ENCODE results near the gene CMTR1.
"Not testable (repeated sequence)": the region's sequence is repeated elsewhere in the genome, so short reads cannot be mapped to it uniquely, and the experiment has no call there.

The CMTR1 gene

DNA sequence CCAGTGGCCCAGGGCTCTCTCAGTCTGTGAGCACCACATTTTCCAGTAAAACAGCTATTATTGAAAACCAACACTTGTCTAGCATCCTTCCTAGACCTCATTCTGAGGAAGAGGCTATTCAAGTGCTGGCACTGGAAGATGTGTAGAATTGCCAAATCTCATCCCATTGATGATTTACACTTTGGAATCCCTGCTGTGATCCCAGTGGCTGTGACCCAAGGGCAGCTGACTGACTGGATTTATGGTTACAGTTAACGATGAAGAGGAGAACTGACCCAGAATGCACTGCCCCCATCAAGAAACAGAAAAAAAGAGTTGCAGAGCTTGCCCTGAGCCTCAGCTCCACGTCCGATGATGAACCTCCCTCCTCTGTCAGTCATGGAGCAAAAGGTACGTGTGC is 2.4 kb downstream of the CMTR1 start:
- DNase-seq (ENCODE audit: low read depth in 2 of 2): no peak

DNA sequence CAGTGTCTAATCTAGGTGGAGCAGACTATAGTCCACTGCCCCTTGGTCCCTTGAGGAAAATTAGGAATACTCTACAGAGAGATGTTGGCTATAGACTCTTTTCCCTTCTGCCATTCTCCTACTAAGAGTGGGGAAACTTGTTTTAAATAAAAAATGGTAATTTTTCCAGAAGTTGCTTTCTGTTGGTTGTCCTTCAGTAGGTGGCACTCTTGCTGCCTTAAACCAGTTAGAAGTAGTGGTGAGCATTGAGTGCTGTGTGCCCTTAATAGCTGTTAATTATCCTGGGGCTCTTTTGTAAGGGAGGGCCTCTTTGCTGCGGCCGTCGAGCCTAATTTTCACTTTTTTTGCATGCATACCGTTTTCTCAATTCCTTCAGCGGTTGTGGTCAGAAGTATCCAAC is 2.8 kb downstream of the CMTR1 start:
- DNase-seq (ENCODE audit: low read depth in 2 of 2): no peak

DNA sequence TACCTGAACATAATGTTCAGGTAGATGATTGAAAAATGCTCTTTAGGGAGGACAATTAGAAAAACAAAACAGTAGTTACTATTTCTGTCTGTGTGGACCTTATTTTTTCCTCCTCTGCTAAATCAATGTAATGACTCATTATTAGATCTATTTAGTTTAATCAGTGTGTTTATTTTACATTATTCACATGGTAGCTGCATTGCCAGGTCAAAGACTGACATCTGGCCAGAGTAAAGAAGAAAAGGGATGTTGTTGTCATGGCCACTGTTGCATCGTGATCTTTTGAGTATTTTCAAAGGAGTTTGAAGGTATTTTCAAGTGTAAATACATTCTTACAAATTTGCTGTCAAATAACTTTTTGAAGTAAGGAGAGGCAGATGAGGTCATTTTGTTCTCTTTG is 5.9 kb downstream of the CMTR1 start:
- DNase-seq (ENCODE audit: low read depth in 2 of 2): no peak

DNA sequence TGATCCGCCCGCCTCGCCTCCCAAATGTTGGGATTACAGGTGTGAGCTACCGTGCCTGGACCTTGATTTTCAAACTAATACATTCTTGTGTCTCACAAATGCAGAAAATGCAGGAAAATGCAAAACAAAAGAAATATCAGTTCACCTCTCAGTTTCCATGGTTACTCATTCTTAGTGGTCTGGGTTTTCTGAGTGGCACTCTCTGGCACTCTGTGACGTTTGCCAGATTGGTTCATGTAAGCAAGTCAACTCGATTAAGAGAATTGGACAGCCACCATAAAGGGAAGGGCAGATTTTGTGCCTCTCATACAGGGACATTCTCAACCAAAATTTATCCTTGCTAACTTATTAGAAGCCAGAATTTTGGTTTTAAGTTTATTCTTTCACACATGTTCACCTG is 8.6 kb downstream of the CMTR1 start:
- no peak for DNase-seq (ENCODE audit: low read depth in 2 of 2)

DNA sequence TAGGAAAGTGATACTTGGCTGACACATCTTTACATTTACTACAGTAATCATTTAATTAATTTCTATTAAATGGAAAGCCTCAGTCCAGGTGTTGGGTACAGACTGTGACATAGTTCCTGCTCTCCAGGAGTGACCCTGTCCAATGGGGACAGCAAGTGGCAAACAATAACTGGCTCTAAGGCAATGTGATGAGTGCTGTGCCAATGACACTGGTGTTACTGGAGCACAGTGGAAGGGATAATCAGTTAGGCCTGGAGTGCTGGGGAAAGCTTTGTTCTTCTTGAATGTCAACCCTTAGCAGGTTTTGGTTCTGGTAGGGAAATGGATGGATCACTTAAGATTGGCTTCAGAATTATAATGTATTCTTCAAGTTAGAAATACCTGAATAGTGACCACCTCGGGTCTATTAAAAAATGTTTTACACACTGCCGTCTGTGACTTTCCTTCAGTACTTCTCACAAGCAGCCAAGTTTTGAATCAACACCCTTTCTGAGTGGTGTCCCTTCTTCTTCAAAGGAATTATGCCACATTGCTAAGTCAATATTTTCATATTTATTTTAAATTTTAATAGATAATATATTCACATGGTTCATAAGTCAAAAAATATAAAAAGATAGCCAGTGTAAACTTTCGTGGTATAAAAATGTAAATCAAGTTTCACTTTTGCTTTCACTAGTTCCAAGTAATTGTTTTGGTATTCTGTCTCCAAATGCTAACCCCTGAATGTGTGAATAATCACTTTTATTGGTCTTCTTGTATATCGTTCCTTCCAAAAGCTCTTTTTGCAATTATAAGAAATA is 9.6 kb downstream of the CMTR1 start:
- DNase-seq (ENCODE audit: low read depth in 2 of 2): no peak

DNA sequence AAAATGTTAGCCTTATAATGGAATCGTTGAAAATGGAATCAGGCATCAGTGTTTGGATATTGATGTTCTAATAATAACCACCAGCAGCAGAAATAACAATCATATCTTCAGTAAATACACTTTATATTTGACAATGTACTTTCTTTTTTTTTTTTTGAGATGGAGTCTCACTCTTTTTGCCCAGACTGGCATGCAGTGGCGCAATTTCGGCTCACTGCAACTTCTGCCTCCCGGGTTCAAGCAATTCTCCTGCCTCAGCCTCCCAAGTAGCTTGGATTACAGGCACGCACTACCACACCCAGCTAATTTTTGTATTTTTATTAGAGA is 10.2 kb downstream of the CMTR1 start:
- DNase-seq (ENCODE audit: low read depth in 2 of 2): not testable (repeated sequence)

DNA sequence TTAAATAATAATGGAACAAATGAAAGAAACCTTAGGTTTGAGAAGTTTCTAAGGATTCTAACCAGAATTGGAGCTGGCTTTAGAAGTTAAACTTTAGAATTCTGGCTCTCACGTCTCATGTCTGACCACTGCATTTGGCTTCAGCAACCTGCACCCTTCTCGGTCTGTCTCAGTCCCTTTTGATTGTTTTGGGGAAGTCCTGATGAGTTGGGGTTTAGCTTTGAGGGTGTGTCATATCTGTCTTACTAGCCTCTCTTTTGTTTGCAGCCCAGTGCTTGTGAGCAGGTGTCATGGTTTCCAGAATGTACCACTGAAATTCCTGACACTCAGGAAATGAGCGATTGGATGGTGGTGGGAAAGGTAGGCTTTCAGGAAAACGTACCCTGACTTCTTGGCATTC is 17.0 kb downstream of the CMTR1 start:
- DNase-seq (ENCODE audit: low read depth in 2 of 2): no peak

DNA sequence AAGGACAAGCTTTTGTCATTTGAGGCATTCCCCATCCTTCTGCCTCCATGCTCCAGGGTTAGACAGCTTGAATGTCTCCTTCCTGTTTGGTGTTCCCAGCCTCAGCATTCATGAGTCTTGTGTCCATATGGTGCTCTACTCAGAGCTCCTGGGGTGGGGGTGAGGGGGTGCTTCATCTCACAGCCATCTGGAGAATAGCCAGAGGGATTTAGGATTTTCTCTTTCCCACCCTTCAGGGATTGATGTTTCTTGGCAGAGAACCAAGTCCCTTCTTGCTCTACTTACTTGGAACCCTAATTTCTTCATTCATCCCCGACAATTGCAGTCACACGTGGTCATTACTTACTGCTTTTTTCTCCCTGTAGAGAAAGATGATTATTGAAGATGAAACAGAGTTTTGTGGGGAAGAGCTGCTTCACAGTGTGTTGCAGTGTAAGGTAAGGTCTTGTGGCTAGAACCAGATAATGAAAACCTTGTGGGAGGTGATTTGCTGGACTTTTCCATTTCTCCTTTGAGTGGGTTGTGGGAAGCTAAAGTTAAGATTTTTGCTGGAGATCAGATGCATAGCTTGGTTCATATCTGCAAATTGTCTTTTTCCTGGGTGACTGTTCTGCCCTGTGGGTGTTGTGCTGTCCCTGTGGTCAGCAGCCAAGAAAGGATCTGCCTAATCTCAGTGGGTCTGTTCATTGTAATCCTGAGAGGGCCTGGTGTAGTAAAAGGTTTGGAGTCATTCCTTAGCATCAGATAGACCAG is 18.6 kb downstream of the CMTR1 start:
- DNase-seq (ENCODE audit: low read depth in 2 of 2): no peak

DNA sequence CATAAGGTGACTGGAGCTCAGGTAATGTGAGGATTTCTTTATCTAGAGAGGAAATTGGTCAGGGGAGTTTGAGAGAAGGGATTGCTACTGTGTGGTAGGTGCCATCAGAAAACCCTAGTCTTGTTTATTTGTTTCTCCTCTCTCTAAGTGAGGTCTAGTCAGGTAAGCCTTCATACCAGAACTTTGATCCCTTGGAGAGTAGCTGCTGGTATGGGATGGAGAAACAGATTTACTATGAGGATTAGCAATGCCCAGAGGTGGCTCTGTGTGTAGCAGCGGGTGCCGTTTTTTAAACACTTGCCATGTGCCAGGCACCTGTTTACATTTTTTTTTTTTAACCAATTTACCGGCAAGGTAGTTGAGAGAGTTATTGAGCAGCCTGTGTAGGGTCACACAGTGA is 19.5 kb downstream of the CMTR1 start:
- DNase-seq (ENCODE audit: low read depth in 2 of 2): no peak

DNA sequence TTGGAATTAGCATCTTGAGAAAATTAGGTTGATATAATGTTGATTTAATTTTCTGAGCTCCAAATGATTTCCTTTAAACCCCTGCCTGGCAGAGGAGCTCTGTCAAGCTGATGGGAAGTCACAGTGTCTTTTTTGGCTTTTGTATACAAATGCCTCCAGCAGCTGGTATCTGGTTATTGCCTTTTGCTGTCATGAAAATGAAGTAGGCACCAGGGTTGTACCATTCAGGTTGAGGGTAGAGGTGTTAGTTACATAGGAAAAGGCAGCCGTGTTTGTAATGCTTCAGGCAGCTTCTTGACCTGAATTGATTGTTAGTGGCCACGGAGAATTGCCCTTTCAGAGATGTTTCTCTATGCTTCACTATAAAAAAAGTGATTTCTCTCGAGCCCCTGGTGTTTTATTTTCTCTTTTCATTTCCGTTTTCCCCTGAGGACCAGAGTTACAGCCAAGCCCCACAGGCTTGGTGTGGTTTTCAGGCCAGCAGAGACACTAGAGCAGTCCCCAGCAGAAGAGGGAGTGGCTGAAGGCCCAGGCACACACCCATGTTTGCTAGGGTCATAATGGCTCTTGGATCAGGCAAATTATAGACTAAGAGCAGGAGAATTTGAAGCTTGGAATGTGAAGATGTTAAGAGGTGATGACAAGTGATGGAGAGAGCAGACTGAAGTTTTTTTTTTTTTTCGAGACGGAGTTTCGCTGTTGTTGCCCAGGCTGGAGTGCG is 21.6 kb downstream of the CMTR1 start:
- DNase-seq (ENCODE audit: low read depth in 2 of 2): no peak

DNA sequence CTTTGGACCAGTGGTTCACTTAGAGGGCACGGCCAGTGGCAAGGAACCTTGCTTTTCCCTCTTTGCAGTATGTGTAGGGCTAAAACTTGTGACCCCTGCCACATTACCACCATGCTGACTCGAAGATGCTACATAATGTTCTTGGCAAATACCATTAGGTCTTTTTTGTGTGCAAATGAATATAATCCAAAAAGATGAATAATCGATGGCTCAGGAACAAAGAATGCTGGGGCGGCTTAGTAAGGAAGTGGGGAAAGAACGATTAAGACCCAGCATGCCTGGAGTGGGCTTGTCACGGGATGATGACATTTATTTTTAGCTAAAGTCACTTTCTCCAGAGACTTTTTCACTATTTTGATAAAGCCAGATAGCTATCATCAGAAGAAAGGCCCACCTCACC is 23.1 kb downstream of the CMTR1 start:
- no peak for DNase-seq (ENCODE audit: low read depth in 2 of 2)

DNA sequence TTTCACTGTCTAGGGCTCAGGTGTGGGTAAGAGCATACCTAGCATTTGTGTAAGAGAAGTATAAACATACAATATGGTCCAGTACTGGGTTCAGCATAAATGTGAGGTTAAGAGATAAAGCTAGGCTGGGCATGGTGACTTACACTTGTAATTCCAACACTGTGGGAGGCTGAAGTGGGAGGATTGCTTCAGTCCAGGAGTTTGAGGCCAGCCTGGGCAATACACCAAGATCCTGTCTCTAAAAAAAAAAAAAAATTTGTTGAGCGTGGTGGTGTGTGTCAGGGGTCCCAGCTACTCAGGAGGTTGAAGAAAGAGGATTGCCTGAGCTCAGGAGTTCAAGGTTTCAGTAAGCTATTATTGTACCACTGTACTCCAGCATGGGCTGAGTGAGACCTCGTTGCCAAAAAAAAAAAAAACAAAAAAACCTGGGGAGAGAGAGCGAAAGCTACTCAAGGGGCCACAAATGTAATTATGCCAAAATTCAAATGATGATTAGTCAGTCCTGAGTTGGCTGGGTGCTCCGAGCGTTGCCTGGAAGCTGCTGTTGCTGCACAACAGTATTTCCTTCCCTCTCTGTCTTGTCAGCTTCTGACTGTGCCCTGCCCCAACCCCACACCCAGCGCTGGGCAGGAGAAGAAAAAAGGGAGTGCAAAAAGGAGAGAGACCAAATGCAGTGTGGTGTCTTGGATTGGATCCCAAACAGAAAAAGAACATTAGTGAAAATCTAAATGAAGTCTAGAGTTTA is 24.0 kb downstream of the CMTR1 start:
- no peak for DNase-seq (ENCODE audit: low read depth in 2 of 2)

DNA sequence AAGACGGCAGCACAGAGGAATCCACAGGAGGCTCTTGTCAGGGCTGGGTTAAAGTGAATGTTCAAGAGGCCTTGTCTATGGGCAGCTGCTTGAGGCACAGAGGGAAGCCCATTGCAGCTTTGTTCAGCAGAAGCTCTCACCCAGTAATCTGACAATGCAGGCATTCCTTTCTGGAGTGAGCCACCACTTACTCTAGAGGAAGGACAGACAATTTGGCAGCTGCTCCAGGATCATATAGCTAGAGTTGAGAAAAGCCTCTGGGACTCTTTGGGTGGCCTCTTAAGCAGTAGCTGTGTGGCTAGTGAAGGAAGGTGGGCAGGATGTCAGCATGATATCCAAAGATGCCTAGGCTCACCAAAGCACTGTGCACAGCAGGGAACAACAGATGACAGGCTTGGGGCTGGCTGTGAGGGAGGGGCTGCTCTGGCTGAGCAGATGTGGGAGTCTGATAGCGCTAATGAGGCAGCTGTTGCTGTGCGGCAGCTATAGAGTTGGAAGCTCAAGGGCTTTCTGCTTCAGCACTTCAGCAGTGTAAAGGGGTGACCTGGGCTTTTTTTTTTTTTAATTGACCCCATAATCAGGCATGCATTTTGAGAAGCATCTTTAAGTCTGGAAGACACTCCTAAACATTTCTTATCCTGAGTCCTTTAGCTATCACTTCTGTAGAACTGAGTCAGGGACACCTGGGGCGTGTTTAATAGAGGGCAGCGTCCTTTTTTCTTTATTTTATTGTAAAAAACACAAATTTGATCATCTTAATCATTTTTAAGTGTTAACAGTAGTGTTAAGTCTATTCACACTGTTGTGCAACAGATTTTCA is 27.2 kb downstream of the CMTR1 start:
- no peak for DNase-seq (ENCODE audit: low read depth in 2 of 2)

DNA sequence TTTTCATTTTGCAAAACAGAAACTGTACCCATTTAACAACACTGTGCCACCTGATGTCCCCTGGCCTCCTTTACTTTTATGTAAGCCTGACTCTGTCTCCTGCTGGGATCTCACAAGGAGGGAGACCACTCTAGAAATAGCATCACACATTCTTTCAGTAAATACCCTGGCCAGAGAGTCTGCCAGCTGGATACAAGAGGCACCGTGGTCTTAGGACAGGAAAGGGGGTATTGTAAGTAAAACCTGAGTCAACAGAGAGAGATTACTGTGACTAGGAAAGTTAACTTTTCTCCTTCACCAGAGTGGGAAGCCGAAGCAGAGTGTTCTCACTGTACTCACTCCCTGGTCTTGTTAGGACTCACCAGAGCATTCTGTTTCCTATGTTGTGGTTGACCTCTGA is 27.8 kb downstream of the CMTR1 start:
- DNase-seq (ENCODE audit: low read depth in 2 of 2): no peak

DNA sequence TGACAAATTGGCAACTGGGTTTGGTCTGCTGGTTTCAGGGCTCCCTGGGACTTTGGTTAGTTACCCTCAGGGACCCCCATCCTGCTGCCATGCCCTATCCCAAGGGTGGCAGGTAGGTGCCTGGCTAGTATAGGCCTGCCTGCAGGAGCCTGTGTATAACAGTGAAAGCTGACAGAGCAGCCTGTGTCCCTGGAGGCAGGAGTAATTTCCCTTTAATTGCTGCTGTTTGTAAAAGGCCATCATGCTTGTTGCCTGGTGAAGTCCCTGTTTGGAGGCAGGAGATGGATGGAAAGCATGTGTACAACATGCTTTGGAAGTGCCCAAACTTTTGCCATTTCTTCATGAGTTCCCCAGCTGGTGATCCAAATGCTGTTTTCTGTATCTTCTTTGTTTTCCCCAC is 30.1 kb downstream of the CMTR1 start:
- DNase-seq (ENCODE audit: low read depth in 2 of 2): no peak

DNA sequence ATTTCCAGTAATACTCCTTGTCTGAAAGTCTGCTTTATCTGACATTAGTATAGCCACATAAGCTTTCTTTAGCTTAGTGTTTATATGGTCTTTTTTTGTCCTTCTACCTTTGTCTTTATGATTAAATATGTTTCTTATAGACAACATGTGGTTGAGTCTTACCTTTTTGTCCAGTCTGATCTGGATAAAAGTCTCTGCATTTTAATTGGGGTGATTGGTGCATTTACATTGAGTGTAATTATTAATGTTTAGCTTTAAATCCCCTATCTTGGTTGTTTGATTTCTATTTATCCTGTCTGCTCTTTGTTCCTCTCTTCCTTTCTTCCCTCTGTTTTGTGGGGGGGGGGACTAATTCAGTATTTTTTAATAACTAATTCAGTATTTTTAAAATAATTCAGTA is 34.7 kb downstream of the CMTR1 start:
- no peak for DNase-seq (ENCODE audit: low read depth in 2 of 2)

DNA sequence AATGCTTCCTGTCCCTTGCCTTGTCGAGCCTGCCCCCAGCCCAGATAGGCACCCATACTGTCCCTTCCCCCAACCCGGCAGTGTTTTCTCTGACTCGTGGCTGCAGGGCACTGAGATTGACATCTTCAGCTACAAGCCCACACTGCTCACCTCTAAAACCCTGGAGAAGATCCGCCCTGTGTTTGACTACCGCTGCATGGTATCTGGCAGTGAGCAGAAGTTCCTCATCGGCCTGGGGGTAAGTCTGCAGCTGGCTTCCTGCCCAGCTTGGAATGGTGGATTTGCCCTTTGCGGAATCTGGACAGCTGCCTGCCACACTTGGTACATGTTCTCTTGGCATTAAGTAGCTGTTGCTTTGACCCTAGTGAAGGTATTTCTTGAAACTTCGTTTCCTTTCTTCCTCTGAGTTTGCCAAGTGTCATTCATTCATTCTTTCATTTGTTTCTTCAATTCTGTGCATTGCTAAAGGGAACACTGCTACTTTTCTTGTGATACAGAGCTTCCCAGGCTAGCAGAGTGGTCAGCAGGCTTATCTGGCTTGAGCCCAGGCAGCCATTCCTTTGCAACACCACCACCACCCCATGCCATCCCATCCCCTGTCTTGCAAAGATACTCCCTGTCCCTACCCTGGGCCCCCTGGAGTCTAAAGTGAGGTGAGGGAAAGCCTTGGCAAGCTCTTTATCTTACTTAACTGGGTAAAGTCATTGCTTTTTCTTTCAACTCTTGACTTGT is 40.5 kb downstream of the CMTR1 start:
- no peak for DNase-seq (ENCODE audit: low read depth in 2 of 2)

DNA sequence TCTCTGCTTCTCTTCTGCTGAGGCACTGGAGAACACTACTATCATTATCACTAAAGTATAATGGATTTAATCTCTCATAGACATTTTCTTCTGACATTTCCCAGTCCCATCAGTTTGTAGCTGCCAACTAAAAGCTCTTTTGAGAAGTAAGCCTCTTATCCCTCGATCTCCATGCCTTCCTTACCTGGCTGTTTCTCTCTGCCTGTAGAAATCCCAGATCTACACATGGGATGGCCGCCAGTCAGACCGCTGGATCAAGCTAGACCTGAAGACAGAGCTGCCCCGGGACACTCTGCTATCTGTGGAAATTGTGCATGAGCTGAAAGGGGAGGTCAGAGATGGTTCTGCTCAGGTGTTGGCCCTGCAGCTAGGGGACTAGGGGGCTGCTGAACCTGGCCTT is 41.3 kb downstream of the CMTR1 start:
- no peak for DNase-seq (ENCODE audit: low read depth in 2 of 2)

DNA sequence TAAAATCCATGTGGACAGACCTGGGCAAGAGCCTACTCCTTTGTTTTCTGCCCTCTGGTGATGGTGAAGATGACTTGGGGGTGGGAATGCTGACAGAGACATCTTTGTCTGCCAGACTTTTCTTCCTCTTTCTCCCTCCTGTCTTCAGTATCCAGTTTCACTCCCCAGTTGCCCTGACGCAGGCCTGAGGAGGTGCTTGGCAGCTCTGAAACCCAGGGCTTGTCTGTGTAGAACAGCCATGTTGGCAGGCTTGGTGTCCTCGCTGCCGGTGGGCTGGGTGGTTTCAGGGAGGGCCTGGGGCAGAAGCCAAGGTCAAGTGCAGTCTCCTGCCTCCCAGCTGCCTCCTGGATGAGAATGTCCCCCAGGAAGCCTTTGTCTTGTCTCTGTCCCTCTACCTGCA is 44.2 kb downstream of the CMTR1 start:
- no peak for DNase-seq (ENCODE audit: low read depth in 2 of 2)

DNA sequence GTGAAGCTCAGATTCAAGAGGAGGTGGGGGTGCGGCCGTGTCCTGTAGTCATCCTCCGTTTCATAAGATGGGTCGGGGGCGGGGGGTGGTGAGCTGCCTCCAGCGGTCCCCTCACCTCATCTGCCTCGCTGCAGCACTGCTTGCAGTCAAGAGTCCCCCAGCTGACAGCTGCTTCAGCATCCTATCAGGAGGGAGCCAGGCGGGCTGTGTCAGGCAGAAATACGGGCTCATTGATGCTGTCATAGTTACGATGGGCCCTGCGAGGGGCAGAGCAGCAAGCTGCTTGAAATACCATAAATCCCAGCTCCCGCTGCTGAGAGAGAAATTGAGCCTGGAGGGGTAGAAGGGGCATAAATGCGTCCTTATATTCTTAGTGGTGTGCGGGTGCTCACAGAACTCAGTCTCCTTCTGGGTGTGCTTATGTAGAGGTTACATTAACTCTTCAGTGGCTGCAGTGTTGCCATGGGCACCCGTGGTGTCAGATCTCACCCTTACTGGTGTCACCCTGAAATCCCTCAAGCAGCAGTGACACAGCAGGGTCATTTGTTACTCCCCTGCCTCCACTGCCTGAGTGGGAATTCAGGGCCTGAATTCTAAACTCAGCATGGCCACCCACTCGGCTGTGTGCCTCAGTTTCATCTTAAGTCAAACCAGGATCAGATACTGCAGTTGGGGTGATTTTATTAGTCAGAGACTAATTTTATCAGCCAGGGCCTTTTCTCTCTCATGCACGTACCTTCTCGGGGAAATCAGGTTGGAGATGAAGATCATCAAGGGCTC is 44.8 kb downstream of the CMTR1 start:
- no peak for DNase-seq (ENCODE audit: low read depth in 2 of 2)

All from activated CD8-positive, alpha-beta memory T cell treated with anti-CD3 and anti-CD28 coated beads for 4 hours (primary cell).